ENCODE measurements around the gene ALX4. TPM values are rescaled to one million over a fixed set of nuclear protein-coding genes. Genes with fewer than 3 reads are reported as not detected.

The ALX4 gene
- polyA plus RNA-seq, 1 of the 3 experiments (the other 2 are of a cell fraction) = under 0.01 TPM

DNA sequence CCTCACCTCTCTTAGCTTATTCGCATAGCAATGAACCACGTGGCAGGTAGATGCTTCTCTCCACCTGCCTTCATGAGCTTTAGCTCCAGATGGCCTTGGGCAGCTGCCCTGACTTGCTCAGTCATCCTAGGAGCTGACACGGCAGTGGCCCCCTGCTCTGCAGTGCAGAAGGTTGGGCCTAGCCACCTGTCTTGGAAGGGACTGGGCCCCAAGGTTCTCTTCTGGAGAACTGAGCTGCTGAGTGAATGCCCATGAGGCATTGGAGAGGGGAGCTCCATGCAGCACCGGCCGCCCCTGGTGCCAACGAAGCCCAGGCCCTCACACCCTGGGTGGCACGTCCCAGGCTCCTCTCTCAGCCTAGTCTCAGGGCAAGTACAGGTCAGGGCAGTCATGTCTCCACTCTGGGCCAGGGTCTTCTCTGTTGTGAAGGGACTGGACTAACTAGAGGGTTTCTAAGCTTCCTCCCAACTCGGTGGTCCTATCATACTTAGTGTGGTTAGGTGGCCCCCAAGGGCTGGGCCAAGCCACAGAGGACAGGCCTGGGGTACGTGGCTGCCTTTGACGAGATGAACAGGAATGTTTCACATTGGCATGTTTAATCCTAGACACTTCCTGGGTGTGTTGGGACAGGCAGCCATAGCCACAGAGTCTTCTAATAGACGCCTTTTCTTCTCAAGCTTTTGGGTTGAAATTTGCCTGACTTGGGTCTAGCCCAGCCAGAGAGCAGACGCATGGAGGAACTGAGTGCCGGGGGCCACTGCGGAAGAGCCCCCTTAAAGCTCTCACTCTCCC, 47.9 kb downstream of the ALX4 start:
- Histone ChIP-seq H3K9me3 (no peaks in the 10 kb centered on the region), H3K79me2 (ENCODE audit: insufficient read depth) (no peaks in the 10 kb centered on the region), H4K20me1 (ENCODE audit: insufficient read depth) (no peaks in the 10 kb centered on the region), H3K9me2 (no peaks in the 10 kb centered on the region), H3K4me2 (no peak overlapping the region), H2AFZ (ENCODE audit: low read depth) (no peak overlapping the region), H3F3A (replicated peaks; ENCODE audit: insufficient read depth) (no peaks in the 10 kb centered on the region), H3K27me3 (ENCODE audit: insufficient read depth) (no peaks in the 10 kb centered on the region), H3K4me1 (ENCODE audit: control insufficient read depth in 1 of 2, insufficient read depth in 2 of 2, low read depth in 1 of 2, low read length in 1 of 2) (peaks cover 0 to 12% of the 10 kb centered on the region in 2 experiments; a peak in 1 of 4 replicates), H3K9ac (no peak overlapping the region), H3K4me3 (ENCODE audit: low read depth in 2 of 2, low read length in 1 of 2) (no peak overlapping the region), H3K27ac (ENCODE audit: low read depth in 2 of 2, low read length in 1 of 2) (no peak overlapping the region), H3K36me3 (replicated peaks in 1 of 2; ENCODE audit: control insufficient read depth in 1 of 2, insufficient read depth in 2 of 2, low read length in 1 of 2) (no peaks in the 10 kb centered on the region)
- TF ChIP-seq EZH2phosphoT487 (IDR thresholded peaks at IDR 0.05; ENCODE audit: borderline replicate concordance, low read depth) (no peak), NFIC (IDR thresholded peaks at IDR 0.05; ENCODE audit: borderline replicate concordance) (no peak), FOXJ3 (CRISPR knock-in tag; IDR thresholded peaks at IDR 0.05) (no peak), FOSL2 (IDR thresholded peaks at IDR 0.05; ENCODE audit: borderline replicate concordance, low read depth) (no peak), SIN3A (IDR thresholded peaks at IDR 0.05; ENCODE audit: borderline replicate concordance, low read depth, low read length) (no peak), EP300 (IDR thresholded peaks at IDR 0.05; ENCODE audit: borderline replicate concordance in 1 of 2, low read depth in 1 of 2, low read length in 1 of 2) (no peak), MEF2A (IDR thresholded peaks at IDR 0.05; ENCODE audit: borderline replicate concordance, low read depth) (no peak), TCF12 (IDR thresholded peaks at IDR 0.05) (no peak), POLR2AphosphoS5 (IDR thresholded peaks at IDR 0.05; ENCODE audit: low read depth, low read length) (no peak), JUND (IDR thresholded peaks at IDR 0.05) (no peak), CHD2 (IDR thresholded peaks at IDR 0.05; ENCODE audit: low read length, partially characterized antibody) (no peak), TAF1 (IDR thresholded peaks at IDR 0.05; ENCODE audit: borderline replicate concordance, low read depth, low read length) (no peak), MXI1 (IDR thresholded peaks at IDR 0.05; ENCODE audit: low read depth, low read length) (no peak)
- TF ChIP-seq, protein P1, sequence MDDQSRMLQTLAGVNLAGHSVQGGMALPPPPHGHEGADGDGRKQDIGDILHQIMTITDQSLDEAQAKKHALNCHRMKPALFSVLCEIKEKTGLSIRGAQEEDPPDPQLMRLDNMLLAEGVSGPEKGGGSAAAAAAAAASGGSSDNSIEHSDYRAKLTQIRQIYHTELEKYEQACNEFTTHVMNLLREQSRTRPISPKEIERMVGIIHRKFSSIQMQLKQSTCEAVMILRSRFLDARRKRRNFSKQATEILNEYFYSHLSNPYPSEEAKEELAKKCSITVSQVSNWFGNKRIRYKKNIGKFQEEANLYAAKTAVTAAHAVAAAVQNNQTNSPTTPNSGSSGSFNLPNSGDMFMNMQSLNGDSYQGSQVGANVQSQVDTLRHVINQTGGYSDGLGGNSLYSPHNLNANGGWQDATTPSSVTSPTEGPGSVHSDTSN (IDR thresholded peaks at IDR 0.05) = no peak
- TF ChIP-seq, protein P2, sequence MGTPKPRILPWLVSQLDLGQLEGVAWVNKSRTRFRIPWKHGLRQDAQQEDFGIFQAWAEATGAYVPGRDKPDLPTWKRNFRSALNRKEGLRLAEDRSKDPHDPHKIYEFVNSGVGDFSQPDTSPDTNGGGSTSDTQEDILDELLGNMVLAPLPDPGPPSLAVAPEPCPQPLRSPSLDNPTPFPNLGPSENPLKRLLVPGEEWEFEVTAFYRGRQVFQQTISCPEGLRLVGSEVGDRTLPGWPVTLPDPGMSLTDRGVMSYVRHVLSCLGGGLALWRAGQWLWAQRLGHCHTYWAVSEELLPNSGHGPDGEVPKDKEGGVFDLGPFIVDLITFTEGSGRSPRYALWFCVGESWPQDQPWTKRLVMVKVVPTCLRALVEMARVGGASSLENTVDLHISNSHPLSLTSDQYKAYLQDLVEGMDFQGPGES (IDR thresholded peaks at IDR 0.05; ENCODE audit: low read depth, low read length) = no peak
- TF ChIP-seq, protein P3, sequence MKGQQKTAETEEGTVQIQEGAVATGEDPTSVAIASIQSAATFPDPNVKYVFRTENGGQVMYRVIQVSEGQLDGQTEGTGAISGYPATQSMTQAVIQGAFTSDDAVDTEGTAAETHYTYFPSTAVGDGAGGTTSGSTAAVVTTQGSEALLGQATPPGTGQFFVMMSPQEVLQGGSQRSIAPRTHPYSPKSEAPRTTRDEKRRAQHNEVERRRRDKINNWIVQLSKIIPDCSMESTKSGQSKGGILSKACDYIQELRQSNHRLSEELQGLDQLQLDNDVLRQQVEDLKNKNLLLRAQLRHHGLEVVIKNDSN (IDR thresholded peaks at IDR 0.05; ENCODE audit: borderline replicate concordance, low read depth) = no peak
- TF ChIP-seq, protein P4, sequence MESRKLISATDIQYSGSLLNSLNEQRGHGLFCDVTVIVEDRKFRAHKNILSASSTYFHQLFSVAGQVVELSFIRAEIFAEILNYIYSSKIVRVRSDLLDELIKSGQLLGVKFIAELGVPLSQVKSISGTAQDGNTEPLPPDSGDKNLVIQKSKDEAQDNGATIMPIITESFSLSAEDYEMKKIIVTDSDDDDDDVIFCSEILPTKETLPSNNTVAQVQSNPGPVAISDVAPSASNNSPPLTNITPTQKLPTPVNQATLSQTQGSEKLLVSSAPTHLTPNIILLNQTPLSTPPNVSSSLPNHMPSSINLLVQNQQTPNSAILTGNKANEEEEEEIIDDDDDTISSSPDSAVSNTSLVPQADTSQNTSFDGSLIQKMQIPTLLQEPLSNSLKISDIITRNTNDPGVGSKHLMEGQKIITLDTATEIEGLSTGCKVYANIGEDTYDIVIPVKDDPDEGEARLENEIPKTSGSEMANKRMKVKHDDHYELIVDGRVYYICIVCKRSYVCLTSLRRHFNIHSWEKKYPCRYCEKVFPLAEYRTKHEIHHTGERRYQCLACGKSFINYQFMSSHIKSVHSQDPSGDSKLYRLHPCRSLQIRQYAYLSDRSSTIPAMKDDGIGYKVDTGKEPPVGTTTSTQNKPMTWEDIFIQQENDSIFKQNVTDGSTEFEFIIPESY (IDR thresholded peaks at IDR 0.05; ENCODE audit: borderline replicate concordance, low read depth) = no peak
- TF ChIP-seq, protein P5, sequence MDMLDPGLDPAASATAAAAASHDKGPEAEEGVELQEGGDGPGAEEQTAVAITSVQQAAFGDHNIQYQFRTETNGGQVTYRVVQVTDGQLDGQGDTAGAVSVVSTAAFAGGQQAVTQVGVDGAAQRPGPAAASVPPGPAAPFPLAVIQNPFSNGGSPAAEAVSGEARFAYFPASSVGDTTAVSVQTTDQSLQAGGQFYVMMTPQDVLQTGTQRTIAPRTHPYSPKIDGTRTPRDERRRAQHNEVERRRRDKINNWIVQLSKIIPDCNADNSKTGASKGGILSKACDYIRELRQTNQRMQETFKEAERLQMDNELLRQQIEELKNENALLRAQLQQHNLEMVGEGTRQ (IDR thresholded peaks at IDR 0.05; ENCODE audit: borderline replicate concordance, low read depth, low read length) = no peak
- DNase-seq = no peak
- CTCF ChIA-PET = interaction anchor here (0.9 to 2.0 kb wide), 6 partner anchors 14 to 152 kb away, joined by 3 to 5 read pairs (median 3); no protein-coding TSS in a partner anchor
- POLR2A ChIA-PET = no interaction called here
- WGBS (ENCODE audit: low lambda C conversion rate) = 68% methylated on average over 7 of the region's 14 CpGs

All from SK-N-SH (cell line).